Measurements from ENCODE around the gene MIPOL1.
"Not testable (repeated sequence)": the region's sequence is repeated elsewhere in the genome, so short reads cannot be mapped to it uniquely, and the experiment has no call there.

Gene MIPOL1

GRCh38 chr14:37469650-37470049, 271.9 kb downstream of the MIPOL1 start:
- no peak for DNase-seq

DNA sequence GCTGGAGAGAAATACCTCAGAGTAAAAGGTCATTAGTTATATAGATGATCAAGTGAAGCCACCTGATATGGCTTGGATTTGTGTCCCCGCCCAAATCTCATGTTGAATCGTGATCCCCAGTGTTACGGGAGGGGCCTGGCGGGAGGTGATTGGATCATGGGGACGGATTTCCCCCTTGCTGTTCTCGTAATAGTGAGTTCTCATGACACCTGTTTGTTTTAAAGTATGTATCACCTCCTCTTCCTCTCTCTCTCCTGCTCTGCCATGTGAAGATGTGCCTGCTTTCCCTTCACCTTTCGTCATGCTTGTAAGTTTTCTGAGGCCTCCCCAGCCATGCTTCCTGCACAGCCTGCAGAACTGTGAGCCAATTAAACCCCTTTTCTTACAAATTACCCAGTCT, 272.5 kb downstream of the MIPOL1 start:
- DNase-seq: no peak

DNA sequence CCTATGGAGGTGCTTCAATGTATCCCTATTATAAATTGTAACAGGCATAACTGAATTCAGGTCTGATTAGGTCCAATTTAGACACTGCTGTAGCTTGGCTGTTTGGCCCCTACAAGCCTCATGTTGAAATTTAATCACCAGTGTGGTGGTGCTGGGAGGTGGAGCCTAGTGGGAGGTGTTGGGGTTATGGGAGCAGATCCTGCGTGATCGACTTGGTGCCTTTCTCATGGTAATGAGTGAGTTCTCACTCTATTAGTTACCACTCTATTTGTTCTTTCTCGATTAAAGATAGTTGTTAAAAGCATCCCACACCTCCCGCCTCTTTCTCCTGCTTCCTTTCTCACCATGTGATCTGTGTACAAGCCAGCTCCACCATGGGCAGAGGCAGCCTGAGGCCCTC, 275.2 kb downstream of the MIPOL1 start:
- no peak for DNase-seq

DNA sequence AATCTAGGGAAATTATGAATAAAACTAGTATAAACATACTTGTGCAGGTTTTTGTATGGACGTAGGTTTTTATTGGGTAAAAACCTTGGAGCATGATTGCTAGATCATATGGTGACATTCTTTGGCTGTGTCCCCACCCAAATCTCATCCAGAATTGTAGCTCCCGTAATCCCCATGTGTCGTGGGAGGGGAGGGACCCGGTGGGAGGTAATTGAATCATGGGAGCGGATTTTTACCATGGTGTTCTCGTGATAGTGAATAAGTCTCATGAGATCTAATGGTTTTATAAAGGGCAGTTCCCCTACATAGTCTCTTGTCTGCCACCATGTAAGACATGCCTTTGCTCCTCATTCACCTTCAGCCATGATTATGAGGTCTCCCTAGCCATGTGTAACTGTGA, 276.5 kb downstream of the MIPOL1 start:
- no peak for DNase-seq

DNA sequence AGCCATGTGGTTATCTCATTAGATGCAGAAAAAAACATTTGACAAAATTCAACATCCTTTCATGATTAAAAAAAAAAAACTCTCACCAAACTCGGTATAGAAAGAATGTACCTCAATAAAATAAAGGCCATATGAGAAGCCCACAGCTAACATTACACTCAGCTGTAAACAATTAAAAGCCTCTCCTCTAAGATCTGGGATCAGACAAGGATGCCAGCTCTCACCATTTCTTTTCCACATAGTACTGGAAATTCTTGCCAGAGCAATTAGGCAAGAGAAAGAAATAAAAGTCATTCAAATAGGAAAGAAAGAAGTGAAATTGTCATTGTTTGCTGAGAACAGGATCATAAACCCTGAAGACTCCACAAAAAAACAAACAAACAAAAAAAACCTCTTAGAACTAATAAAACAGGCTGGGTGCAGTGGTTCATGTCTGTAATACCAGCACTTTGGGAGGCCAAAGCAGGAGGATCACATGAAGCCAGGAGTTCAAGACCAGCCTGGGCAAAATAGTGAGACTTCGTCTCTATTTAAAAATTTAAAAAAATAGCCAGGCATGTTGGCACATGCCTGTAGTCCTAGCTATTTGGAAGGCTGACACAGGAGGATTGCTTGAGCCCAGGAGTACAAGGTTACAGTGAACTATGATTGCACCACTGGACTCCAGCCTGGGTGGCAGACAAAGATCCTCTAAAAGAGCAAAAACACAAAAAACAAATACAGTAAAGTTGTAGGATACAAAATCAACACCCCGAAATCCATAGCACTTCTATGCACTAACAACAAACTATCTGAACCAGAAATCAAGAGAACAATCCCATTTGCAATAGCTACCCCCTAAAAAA, 282.9 kb downstream of the MIPOL1 start:
- no peak for DNase-seq

GRCh38 chr14:37482428-37482827, 284.7 kb downstream of the MIPOL1 start:
- no peak for DNase-seq

GRCh38 chr14:37483672-37484071, 285.9 kb downstream of the MIPOL1 start:
- no peak for DNase-seq

DNA sequence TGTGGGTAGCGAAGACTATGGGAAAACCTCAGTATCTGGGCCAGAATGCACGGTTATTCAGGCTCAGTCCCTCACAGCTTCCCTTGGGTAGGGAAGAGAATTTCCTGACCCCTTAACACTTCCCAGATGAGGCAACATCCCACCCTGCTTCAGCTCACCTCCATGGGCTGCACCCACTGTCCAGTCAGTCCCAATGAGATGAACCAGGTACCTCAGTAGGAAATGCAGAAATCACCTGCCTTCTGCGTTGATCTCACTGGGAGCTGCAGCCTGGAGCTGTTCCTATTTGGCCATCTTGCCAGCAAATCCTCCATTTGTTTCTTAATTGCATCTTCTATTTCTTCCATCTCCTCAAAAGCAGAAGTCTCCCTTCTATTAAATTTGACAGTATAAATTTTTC, 292.9 kb downstream of the MIPOL1 start:
- DNase-seq: no peak

DNA sequence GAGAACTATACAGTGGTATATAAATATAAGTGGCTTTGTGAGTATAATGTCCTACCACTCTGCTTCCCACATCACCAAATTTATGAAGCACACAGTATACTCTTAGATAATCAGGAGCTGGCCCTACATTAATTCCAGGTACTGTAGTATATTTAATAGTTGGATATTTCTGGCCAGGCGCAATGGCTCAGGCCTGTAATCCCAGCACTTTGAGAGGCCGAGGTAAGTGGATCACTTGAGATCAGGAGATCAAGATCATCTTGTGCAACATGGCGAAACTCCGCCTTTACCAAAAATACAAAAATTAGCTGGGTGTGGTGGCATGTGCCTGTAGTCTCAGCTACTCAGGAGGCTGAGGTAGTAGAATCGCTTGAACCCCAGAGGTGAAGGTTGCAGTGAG, 293.3 kb downstream of the MIPOL1 start:
- DNase-seq: no peak

DNA sequence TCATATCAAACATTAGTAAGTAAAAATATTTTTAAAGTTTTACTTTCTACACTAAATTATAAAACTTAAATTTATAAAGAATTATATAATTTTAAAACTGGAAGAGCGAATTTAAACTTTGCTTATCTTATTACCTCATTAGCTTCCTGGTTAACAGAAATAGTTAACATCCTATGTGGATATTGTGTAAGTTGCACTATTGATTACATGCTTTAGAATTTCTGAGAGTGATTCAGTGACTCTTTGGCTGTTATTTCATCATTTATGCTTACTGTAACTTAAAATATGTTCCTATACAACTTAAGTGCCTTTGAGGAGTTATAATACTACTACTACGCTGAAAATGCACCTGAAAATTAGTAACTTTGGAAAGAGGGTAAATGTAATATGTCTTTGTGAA, 295.9 kb downstream of the MIPOL1 start:
- DNase-seq: no peak

GRCh38 chr14:37497422-37497821, 299.7 kb downstream of the MIPOL1 start:
- DNase-seq: no peak

- no peak for DNase-seq
These were observed 304.1 kb downstream of the MIPOL1 start for GRCh38 chr14:37501877-37502276.

DNA sequence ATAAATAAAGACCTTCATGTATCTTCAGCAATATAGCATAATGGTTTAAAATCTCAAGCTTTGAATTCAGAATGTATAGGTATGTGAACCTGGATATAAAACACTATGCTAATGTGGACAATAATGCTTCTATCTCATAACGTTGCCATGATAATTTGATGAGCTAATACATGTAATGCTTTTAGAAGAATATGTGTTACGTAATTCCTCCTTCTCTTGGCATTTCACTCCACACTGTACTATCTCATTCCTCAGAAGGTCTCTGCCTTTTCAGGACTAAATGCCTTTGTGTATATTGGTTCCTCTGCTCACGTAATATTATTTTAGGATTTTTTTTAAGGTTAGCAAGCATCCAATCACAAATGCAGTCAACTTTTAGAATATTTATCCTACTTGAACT, 310.8 kb downstream of the MIPOL1 start:
- no peak for DNase-seq

DNA sequence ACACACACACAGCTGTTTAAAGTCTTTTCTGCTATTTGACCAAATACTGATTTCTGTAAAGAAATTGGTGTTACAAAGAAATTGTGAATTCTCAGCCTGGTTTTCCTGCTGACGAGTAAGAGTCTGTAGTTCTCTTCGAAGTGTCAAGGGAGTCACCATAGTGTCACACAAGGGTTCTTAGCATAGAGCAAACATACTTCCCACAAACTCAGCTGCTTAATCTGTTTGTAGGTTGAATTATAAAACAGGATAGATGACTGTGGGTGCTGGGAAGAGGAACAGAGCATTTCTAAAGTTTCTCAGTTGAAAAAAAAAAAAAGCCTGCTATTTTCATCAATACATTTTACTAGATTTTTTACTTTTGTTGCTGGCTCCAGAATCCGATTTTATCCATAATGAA, 314.4 kb downstream of the MIPOL1 start:
- DNase-seq: no peak

DNA sequence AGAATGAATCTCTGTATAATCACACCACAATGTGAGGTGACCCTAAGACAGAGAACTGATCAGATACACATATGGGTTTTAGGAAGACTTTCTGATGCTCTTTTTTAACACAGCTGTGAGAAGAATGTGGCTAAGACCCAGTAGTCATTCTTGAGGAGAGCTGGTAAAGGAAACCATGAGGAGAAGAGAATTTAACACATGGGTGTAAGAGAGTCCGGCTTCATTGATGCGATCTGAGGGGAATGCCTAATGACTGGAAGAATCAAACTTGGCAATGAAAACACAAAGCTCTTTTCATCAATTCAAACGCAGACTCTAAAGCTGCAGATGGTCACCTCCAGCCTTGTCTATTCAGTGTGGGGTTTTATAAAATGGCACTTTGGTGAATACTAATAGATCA, 318.0 kb downstream of the MIPOL1 start:
- no peak for DNase-seq

GRCh38 chr14:37526994-37527393, 329.3 kb downstream of the MIPOL1 start:
- DNase-seq: no peak

DNA sequence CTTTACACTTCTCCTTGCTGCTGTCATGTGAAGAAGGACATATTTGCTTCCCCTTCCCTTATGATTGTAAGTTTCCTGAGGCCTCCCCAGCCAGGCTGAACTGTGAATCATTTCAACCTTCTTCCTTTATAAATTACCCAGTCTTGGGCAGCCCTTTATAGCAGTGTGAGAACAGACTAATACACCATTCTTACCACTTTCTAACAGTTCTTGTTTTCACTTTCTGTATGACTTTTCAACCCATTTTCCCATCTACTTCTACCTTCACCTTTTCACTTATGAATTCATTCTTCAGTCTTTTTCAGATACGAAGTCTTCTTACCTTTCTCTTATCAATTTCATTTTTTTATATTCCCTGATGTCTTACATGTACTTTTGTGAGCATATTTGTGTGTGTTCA, 342.3 kb downstream of the MIPOL1 start:
- DNase-seq: no peak

GRCh38 chr14:37544407-37544806, 346.7 kb downstream of the MIPOL1 start:
- DNase-seq: no peak

DNA sequence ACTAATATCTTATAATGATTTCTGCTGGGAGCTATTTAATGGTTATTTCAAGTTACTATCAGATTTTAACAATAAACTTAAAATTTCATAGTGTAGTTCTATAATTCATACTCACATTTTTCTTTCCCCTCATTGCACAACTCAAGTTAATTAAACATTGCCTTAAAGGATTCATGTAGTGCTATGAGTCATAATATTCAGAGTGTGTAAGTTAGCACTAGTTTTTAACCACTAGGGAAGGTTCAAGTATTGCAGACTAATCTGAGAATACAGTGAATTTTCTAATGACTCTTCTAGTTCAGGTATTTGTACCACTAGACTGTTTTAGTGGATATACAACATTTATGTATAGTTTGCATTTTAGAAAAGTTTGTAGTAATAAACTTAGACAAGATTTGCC, 347.4 kb downstream of the MIPOL1 start:
- DNase-seq: no peak

- DNase-seq: no peak
These were observed 349.1 kb downstream of the MIPOL1 start for GRCh38 chr14:37546621-37547447.

DNA sequence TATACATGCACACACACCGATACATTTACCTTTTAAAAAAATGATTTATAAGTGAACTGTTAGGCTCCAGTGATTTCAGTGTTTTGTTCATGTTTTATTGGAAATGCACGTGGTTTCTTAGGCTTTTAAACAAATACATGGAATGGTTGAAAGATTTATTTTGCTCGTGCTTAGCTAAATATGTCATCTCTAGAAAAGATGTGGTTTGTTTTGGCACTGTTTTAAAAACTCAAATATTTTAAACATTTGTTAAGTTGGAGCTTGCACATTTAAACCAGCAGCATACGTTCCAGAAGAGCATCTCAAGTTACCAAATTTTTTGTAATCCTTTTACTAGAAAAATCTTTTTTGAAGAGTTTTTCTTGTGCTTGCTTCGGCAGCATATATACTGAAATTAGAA, 352.8 kb downstream of the MIPOL1 start:
- DNase-seq: no peak

- DNase-seq: no peak
These were observed 353.4 kb downstream of the MIPOL1 start for GRCh38 chr14:37551119-37551518.

DNA sequence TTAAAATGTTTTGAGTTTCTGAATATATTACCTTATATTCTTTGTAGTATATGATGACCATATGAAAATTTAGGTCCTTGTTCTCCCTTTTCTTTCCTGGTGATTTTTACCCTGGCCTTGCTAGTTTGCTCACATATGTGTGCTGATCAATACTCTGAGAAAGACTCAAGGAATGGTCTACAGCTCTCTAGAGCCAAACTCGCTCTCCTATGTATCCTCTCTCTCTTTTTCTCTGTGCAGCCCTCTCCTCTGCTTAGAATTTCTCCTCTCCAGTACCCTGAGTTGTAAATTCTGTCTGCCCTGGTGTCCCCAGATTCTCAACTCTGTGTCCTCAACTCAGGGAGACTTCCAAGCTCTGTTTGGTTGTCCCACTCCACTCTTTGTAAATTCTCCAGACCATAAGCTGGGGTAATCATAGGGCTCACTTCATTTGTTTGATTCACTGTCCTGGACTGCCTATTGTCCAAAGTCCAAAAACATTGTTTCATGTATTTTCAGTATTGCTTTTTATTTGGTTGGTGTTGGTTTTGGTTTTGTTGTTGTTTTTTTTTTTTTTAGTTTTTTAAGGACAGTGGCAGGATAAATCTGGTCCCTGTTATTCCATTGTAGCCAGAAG, 356.3 kb downstream of the MIPOL1 start:
- DNase-seq: no peak

DNA sequence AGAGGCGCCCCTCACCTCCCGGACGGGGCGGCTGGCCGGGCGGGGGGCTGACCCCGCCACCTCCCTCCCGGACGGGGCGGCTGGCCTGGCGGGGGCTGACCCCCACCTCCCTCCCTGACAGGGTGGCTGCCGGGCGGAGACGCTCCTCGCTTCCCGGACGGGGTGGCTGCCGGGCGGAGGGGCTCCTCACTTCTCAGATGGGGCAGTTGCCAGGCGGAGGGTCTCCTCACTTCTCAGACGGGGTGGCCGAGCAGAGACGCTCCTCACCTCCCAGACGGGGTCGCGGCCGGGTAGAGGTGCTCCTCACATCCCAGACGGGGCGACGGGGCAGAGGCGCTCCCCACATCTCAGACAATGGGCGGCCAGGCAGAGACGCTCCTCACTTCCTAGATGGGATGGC, 357.9 kb downstream of the MIPOL1 start:
- DNase-seq: not testable (repeated sequence)
